Pons (tissue), 1 donor: ENCODE measurements around the gene MSTN.

Experiments
- DNase-seq: peaks from one replicate; pipeline ENCODE4 v3.0.0-alpha.2; 2016; ENCODE audit warnings: low spot score

MSTN gene

GRCh38 chr2:190062601-190063000 is at the start of gene MSTN:
TSS of gene MSTN (minus strand) at chr2:190062729. CDS start at chr2:190062596, 133 bp downstream.
- DNase-seq, result peak; percentile 6

GRCh38 chr2:190111166-190111565 is 48.6 kb upstream of the MSTN start:
- no peak for DNase-seq

GRCh38 chr2:190110699-190111098 is 48.2 kb upstream of the MSTN start:
- no peak for DNase-seq

- peak; percentile 76 for DNase-seq
Measured at GRCh38 chr2:190110131-190110530, 47.6 kb upstream of the MSTN start.

- no peak for DNase-seq
Measured at GRCh38 chr2:190107409-190107808, 44.9 kb upstream of the MSTN start.

DNA sequence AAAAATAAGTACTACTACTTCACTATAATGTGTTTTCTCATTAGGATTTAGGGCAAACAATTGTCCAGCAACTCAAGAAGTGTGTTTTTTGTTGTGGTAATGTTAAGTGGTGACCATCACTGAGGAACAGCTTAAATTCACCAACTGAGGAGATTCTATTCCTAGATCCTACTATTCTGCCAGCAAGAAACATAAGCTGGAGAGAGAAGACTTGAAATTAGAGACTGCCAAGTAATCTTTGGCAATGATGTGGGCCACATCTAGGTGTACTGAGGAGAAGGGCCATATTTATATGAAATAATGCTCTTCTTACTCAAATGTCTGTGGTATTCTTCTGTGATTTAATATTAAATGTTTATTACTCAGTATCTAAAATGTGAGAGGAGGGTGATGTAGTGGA is 44.3 kb upstream of the MSTN start:
- no peak for DNase-seq

- DNase-seq, result no peak
Measured at GRCh38 chr2:190105554-190105953, 43.0 kb upstream of the MSTN start.

DNA sequence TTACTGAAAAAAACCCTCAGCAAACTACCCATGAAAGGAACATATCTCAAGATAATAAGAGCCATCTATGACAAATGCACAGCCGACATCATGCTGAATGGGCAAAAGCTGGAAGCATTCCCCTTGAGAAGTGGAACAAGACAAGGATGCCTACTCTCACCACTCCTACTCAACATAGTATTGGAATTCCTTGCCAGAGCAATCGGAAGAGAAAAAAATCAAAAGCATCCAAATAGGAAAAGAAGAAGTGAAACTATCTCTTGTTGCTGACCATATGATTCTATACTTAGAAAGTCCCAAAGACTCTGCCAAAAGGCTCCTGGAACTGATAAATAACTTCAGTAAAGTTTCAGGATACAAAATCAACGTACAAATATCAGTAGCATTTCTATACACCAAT is 40.6 kb upstream of the MSTN start:
- no peak for DNase-seq

DNA sequence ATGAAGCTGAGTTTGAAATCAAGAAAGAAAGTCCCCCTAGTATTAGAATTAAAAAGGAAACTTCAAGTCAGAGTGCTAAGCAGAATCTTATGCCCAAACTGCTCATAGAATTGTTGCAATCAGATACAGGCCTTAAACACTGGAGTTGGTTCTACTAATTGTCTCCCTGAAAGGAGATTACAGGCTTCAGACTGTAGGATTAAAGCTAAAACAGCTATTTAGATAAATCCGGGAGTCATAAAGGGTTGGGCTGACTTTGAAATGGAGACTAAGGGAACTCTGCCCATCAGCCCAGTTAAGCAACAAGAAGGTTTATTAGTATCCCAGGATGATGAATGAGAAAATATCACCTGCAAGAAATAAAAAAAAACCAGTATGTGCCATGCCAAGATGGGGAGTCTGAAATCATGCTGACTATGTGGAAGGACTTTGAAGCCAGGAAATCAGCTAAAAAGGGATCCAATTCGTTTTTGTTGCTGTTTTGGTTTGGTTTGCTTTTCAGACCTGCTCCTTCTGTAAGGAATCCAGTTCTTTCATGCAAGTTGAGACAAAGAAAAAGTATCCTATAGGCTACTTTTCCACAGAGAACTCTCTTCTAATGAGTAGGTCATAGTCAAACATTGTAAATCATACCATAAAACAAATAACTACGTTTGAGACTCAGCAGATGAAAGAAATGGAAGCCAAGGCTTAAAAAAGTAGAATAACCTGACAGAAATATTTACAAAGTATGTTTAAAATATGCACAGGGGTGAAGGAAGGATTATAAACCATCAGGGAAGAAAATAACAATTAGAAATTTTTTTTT is 37.6 kb upstream of the MSTN start:
- no peak for DNase-seq

- no peak for DNase-seq
Measured at GRCh38 chr2:190098851-190099250, 36.3 kb upstream of the MSTN start.

- DNase-seq, result no peak
Measured at GRCh38 chr2:190097115-190097514, 34.6 kb upstream of the MSTN start.

- no peak for DNase-seq
Measured at GRCh38 chr2:190094316-190094871, 31.9 kb upstream of the MSTN start.

- no peak for DNase-seq
Measured at GRCh38 chr2:190093793-190094192, 31.3 kb upstream of the MSTN start.

- DNase-seq, result peak; percentile 24
Measured at GRCh38 chr2:190090148-190090547, 27.6 kb upstream of the MSTN start.

DNA sequence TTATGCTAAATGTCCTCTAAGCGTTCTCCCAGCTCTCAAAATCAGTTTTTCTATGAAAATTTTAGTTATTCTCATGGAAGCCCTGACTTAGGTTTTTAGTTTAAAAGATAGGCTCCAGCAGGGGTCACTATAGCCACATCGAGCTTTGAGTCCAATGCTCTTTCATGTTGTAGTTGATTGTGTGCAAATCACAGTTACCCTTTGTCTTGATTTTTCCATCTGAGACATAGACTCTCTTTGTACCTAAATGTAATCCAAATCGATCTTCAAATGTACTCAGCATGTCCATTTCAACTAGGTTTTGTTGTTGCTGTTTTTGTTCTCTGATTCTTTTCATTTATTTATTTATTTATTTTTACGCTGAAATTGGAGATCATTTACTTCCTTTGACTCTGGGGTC is 26.4 kb upstream of the MSTN start:
- DNase-seq, result peak; percentile 97

DNA sequence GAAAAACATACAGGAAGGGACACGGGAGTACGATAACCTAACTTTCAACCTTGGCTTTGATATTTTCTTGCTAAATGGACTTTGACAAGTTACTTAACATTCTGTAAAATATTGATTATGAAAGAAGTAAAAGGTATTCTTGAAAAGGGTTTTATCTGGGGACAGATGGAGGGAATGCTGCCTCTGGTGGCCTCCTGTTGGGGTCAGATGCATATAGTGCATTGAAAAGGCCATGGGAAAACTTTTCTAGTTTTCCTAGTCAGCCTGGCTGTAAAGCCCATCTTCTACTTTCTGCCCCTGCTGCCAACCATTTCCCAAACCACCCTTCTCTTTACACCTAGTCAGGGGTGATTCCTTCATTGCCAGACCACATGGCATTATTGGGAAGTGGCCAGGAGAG is 22.2 kb upstream of the MSTN start:
- DNase-seq, result no peak

DNA sequence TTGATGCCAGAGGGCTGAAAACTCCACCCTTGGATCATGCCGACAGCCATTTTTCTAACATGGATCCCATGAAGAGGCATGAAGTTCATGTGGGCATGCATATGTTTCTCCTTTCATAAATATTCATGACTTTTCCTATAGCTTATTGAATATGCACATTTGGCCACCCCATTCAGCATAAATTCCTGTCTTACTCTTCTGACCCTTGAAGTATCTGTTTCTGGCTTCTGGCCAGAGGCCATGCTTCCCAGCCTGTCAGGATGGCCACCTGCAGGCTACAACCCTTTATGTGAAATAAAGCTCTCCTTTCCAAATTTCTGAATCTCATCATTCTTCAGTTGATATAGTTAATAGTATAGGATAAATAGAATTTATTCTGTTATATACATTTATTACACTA is 19.6 kb upstream of the MSTN start:
- DNase-seq, result no peak

GRCh38 chr2:190080527-190081049 is 18.1 kb upstream of the MSTN start:
- DNase-seq, result no peak

- DNase-seq, result no peak
Measured at GRCh38 chr2:190079160-190079559, 16.6 kb upstream of the MSTN start.

GRCh38 chr2:190075623-190076022 is 13.1 kb upstream of the MSTN start:
- DNase-seq, result no peak

GRCh38 chr2:190069936-190070696 is 7.6 kb upstream of the MSTN start:
- peak; percentile 81 for DNase-seq

DNA sequence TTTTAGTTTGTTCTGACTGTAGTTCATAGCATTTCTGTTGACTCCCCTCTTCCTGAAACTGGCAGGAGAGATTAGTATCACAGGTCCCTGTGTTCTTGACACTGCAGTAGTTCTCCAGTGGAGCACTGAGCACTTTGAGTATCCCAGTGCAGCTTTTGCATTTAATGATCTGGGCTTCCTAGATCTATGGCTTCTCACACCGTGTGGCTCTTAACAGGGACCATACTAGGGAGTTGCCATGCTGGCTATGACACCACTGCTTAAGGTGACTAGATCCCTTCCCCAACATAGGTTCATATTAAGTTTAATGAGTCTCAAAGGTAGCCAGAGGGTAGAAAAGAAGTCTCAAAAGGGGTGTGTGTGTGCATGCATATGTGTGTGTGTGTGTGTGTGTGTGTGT is 6.2 kb upstream of the MSTN start:
- DNase-seq, result no peak

- DNase-seq, result no peak
Measured at GRCh38 chr2:190065839-190066238, 3.3 kb upstream of the MSTN start.
